Fibroblast of skin of right quadriceps (primary cell): Measurements from ENCODE around the gene DOK4.
A peak's percentile ranks its signal among the peaks of the same experiment; 100 is the strongest.

Source experiments
- DNase-seq: peaks from one replicate; pipeline ENCODE4 v3.0.0-alpha.2; 2013

DOK4 gene

GRCh38 chr16:57518922-57519321, 32.6 kb upstream of the DOK4 start:
- DNase-seq, result no peak

GRCh38 chr16:57518520-57518919, 32.2 kb upstream of the DOK4 start:
- no peak for DNase-seq

- DNase-seq, result no peak
Observed at GRCh38 chr16:57517397-57518367, 31.4 kb upstream of the DOK4 start.

GRCh38 chr16:57516773-57517172, 30.5 kb upstream of the DOK4 start:
- no peak for DNase-seq

GRCh38 chr16:57516176-57516725, 30.0 kb upstream of the DOK4 start:
- DNase-seq, result no peak

- DNase-seq, result no peak
Observed at GRCh38 chr16:57514791-57515600, 28.7 kb upstream of the DOK4 start.

- DNase-seq, result no peak
Observed at GRCh38 chr16:57514371-57514770, 28.1 kb upstream of the DOK4 start.

GRCh38 chr16:57513371-57514102, 27.2 kb upstream of the DOK4 start:
- peak; percentile 69 for DNase-seq

GRCh38 chr16:57512296-57513001, 26.2 kb upstream of the DOK4 start:
- DNase-seq, result no peak

GRCh38 chr16:57510016-57510871, 24.0 kb upstream of the DOK4 start:
- DNase-seq, result no peak

- DNase-seq, result no peak
Observed at GRCh38 chr16:57509231-57509923, 23.1 kb upstream of the DOK4 start.

- no peak for DNase-seq
Observed at GRCh38 chr16:57508035-57508425, 21.7 kb upstream of the DOK4 start.

GRCh38 chr16:57507136-57508034, 21.1 kb upstream of the DOK4 start:
- DNase-seq, result no peak

GRCh38 chr16:57505169-57505568, 18.9 kb upstream of the DOK4 start:
- no peak for DNase-seq

GRCh38 chr16:57504491-57504890, 18.2 kb upstream of the DOK4 start:
- DNase-seq, result no peak

- no peak for DNase-seq
Observed at GRCh38 chr16:57504001-57504400, 17.7 kb upstream of the DOK4 start.

- no peak for DNase-seq
Observed at GRCh38 chr16:57503366-57503765, 17.1 kb upstream of the DOK4 start.

GRCh38 chr16:57502048-57502775, 15.9 kb upstream of the DOK4 start:
- DNase-seq, result no peak

GRCh38 chr16:57501492-57501891, 15.2 kb upstream of the DOK4 start:
- DNase-seq, result no peak
